PC-3 (cell line): ENCODE measurements around the gene SH3RF1.

Source experiments
- CTCF ChIP-seq: fragments of 300-600 bp; sonication (generic); conservative IDR thresholded peaks from 2 replicates; pipeline ENCODE4 v1.5.1; 2017; ENCODE audit warnings: antibody characterized with exemption, low read depth, mild to moderate bottlenecking, low read length
- EZH2 ChIP-seq: fragments of 300-600 bp; sonication (generic); IDR thresholded peaks from one replicate; pipeline ENCODE4 v1.6.1; 2017; ENCODE audit warnings: antibody characterized with exemption, mild to moderate bottlenecking, low read length; ENCODE audit not compliant: unreplicated experiment
- EZH2phosphoT487 ChIP-seq: fragments of 300-600 bp; sonication (generic); IDR thresholded peaks from 2 replicates; pipeline ENCODE4 v1.6.1; 2018; ENCODE audit warnings: mild to moderate bottlenecking, antibody characterized with exemption, low read length, borderline replicate concordance

- TF ChIP-seq CTCF (no peak), EZH2phosphoT487 (no peak), EZH2 (no peak)
Observed at GRCh38 chr4:169198167-169198566, 72.6 kb downstream of the SH3RF1 start.
